NCI-H1436 treated with DMSO at 0.1 percent for 48 hours (cell line): ENCODE data around the gene TRAM2.

Source experiments
- DNase-seq: peaks from one replicate; lab custom pipeline; 2025; lab: John Stamatoyannopoulos, UW

TRAM2 gene

DNA sequence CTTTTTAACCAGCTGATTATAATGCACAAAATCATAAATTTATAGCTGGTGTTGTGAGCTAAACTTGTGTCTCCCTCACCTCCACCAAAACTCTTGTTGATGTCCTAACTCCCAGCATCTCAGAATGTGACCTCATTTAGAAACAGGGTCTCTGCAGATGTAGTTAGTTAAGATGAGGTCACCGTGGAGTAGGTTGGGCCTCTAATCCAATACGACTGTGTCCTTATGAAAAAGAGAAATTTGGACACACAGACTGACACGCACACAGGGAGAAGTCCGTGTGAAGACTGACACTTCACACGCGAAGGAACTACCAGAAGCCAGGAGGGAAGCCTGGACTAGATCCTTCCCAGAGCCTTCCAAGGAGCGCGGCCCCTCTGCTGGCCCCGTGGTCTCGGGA, 46.5 kb downstream of the TRAM2 start:
- DNase-seq, result no peak

DNA sequence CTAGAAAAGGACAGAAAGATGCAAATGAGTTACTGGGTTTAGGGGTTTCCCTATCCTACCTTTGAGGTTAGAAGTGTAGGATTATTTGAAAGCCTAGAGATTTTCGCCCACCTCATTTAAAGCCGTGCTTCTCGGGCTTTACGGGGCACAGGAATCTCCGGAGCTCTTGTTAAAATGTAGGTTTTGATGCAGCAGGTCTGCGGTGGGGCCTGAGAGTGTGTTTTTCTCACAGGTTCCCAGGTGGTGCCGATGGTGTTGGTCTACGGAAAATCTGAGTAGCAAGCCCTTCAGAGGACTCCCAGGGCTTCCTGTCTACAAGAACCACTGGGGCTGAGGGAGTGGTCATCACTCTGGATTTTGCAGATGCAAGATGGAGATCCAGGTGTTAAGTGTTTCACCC, 47.5 kb downstream of the TRAM2 start:
- no peak for DNase-seq

DNA sequence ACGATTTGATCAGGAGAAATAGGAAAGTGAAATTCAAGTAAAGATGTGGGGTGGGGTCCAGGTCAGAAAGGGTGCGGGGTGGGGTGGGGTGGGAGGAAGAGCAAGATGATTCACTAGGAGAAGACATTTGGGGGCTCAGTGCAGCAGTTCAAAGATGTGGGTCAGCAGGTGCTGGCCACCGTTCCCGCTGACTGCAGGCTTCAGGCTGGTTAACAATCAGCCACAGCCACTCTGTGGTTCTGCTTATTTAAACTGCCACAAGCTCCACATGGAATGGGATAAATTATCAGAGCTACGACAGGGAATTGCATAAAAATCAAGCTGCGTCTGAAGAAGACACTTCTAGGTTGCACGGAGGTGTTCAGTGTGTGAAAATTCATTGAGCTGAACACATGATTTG, 49.4 kb downstream of the TRAM2 start:
- no peak for DNase-seq

DNA sequence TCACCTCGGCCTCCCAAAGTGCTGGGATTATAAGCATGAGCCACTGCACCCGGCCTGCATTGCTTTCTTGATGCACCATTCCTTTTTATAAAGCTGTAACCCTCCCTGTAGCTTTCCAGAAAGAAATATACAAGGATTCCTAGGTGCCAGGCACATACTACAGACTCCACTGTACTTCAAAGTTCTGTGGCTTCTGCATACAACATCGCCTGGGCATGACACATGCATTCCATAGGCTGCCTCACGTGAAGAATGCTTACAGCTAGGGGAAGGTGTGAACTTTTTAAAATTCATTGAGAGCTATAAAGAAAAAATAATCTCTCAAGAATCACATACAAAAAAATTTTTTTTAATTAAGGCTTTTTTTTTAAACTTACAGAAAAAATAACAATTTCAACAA, 50.2 kb downstream of the TRAM2 start:
- no peak for DNase-seq

DNA sequence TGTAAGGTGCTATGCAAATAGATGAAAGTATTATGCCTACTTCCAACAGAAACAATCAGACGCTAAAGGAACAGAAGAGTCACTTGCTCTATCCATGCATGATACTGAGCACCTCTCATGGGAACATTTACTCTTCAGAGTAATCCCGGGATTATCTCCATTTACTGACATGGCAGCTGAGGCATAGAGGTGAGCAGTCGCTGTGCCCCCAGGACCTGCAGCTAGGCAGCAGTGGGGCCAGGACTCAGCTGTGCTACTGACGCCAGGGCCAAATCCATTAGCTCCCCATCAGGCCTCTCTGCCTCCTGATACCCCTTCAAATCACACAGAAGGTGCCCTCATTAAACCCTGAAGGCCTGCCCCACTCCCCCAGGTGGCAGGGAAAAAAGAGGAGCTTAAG, 51.9 kb downstream of the TRAM2 start:
- DNase-seq, result no peak

DNA sequence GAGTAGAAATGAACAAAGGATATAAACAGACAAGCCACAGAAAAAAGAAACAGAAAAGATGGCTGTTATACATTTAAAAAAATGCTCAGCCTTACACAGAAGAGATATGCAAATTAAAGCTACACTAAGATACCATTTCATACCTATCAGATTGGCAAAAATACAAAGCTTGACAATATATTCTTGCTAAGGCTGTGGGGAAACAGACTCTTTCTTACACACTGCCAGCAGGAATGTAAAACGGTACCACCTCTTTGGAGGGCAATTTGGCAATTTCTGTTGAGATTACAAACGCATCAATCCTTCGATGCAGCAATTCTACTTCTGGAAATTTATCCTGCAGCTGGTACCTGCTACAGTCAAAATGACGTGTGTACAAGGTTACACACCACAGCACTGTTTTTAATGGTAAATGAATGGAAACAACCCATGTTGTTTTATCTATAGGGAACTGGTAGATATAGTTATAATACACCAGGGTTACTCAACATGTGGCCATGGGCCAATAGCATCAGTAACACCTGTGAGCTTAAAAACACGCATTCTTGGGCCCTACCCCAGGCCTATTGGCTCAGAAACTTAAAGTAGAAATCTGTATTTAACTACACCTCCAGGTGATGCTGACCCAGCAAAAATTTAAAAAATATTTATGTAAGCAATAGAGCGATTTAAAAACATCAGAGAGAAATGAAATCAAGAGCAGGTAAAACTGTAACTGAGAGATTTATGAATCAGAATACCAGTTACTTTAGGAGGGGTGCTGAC, 53.3 kb downstream of the TRAM2 start:
- no peak for DNase-seq

DNA sequence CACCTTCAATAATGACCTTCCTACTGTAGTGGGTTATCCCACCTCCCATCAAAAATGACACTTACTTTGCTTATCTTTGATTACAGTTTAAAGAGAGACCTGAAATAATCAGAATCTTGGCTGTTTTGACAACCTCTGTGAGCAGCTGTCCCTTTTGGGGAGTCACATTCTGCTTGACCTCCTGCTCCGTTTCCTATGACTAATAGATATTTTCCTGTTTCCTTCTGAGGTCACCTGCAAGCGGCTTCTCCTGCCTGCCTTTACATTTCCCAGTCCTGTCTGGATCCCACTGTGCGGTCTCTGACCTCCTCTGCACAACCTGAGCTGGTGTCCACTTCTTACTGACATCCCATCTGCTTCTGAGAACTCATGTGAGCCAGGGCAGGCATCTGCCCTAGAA, 54.2 kb downstream of the TRAM2 start:
- no peak for DNase-seq

DNA sequence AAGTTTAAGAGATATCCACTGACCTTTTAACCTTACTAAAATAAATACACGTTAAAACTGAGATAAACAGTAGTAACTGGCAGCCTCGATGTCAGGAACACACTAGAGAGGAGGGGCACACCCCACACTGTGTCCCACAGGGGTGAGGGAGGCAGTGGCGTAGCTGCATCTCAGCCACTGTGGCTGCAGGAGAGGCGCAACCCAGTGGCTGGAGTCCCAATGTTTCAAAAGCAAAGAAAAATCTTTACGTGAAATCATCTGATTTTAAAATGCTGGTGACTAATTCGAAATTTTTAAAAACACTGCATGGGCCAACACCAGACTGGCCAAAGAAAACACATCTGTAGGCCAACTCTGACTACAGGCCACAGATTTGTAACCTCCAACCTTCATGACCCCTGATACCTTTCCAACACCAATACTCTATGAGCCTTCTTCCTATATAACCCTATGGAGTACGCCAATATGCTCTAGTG, 54.7 kb downstream of the TRAM2 start:
- DNase-seq, result no peak

DNA sequence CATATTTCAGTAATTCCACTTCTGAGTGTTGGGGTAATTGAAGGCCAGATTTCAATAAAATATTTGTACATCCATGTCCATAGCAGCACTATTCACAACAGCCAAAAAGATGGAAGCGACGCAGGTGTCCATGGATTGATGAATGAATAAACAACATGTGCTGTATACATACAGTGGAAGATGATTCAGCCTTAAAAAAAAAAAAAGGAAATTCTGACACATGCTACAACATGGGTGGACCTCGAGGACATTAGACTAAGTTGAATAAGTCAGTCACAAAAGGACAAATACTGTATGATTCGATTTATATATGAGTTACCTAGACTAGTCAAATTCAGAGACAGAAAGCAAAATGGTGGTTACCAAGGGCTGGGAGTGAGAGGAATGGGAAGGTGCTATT, 57.2 kb downstream of the TRAM2 start:
- no peak for DNase-seq

DNA sequence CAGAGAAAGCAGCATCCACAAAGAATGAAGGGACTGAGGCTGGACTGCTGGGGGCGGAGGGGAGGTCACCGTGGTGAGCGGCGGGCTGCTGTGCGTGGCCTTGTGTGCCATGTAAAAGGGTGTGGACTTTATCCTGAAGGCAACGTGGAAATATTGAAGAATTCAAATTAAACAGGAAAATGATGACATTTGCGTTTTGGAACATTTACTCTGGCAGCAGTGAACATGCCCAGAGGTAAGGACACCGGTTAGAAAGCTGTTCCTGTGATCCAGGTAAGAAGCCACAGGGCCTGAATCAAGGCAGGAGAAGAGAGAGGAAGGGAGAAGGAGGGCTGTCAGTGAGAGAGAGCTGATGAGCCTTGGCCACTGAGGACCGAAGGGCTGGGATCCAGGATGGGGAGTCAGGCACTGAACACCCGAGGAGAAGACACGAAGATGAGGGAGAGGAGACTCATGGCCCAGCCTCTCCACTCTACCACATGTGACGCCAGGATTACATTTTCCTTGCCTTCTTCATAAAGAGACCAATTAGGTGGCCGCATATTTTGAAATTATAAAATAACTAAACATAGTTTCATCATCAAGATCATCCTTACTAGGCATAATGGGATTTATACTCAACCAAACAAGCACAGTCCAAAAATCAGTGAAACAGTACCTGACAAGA, 58.4 kb downstream of the TRAM2 start:
- DNase-seq, result no peak

DNA sequence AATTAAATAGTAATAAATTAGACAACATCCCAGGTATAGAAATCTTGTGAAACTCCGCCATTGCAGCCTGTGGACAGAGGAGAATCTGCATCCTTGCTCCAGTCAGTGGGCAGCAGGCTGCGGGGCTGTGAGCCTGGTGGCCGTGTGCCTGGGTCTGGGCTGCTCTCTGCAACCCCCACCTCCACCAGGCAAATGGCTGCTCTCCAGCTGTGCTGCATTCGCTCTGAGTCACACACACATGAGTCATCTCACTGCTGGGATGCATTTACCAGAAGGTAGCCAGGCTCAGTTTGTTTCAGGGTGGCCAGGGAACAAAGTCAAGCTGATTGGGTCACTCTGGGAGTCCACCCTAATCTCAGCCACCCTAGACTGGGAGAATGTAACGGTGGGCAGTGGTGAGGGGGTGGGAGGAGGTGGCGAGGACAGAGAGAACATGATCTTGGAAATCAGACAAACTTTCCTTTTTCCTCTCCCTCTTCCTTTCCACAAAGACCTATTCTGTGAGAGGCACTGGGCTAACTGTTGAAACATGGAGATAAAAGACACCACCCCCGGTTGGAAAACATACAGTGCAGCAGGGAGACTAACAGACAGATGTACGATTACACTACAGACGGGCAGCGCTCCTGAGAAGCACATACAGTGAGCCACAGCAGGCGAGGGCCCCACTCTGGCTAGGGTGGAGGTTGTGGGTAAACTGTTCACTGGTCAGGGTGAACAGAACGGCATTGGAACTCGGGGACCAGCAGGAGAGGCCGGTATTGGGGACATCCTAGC, 59.2 kb downstream of the TRAM2 start:
- no peak for DNase-seq

DNA sequence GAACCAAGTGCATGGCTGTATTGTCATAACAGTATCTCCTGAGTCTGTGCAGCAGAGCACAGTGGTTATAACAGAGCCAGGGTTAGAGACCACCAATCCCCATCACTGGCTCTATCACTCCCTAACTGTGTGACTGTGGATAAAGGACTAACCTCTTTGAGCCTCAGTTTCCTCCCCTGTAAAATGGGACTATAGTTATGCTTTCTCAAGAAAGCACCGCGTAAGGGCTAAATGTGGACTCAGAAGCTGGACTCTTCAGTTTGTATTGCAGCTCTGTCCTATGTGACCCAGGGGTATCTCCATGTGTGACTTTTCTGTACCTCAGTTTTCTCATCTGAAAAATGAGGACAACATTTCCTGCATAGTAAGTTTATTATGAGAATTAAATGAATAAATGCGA, 59.9 kb downstream of the TRAM2 start:
- no peak for DNase-seq

DNA sequence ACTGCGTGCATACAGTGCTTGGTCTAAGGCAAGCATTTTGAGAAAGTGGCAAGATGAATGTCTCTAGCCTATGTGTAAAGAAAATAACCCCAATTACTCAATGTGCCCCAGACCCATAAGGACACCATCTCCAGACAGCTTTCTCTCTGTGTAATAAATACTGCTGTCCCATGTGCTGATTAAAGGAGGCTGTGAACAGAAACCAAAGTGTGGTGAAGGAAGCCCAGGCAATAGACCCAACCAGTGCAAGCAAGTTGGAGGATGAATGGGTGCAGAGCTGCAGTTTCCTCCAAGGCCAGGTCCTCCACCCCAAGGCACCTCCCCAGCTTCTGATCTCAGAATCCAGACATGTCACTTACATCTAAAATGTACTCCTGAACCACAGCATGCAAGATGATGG, 60.6 kb downstream of the TRAM2 start:
- no peak for DNase-seq

DNA sequence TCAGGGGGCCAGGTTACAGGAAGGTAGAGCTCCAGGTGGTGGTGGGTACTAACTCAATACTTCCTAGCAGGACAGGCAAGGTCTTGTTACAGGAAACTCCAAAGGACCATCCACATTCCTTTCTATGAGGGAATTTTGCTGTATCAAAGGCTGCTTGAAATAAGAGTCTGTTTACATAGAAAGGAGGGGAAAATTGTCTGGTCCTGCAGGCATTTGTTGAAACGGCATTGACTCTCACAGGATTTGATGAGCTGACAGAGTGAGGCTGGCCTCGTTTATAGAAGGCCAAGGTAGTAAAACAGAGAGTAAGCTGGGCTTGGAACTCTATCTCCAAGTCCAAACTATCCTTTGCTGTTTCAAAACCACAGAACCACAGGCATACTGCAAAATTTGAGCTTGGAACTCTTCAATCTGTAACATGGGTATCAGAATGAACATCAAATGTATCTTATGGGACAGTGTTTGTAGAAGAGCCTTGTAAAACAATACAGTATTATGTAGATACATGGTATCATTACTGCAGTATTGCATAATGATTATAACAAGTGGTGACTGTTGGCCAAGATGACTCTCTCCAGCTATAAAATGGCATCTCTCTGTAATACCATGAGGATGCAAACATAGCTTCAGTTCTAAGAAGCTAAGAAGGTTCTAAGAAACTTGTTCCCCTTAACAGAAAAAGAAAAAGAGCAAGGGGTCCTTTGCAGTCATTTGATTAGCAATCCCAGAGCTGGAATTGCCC, 61.5 kb downstream of the TRAM2 start:
- no peak for DNase-seq

DNA sequence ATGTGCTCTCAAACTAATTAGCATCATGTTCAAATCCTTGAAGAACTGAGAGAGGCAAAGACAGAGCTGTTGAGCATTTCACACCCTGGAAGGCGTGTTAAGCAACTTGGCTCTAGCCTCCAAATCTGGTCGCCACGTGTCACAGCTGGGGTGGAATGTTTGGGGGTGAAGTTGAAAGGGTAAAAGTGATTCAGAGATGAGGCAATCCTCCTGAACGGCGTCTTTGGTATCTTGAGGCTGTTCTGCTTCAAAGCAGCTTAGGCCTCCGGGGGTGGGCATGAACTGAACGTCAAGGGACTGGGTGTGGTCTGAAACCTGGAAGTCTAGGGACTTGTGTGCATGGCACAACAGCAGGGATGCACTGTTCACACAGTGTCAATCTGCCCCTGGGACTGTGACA, 62.3 kb downstream of the TRAM2 start:
- DNase-seq, result no peak

DNA sequence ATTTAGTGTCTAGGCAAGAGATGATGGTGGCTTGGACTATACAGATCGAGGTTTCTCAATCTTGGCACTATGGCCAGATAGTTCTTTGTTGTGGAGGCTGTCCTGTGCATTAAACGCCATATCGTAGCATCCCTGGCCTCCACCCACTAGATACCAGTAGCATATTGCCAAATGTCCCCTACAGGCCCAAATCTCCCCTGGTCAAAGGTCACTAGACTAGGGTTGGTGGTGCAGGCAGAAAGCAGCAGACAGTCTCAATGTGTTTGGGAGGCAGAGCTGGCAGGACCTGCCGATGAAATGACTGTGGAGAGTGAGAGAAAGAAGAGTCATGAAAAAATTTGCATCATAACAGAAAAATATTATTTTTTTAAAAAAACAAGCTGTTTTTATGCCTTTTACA, 63.0 kb downstream of the TRAM2 start:
- DNase-seq, result no peak

DNA sequence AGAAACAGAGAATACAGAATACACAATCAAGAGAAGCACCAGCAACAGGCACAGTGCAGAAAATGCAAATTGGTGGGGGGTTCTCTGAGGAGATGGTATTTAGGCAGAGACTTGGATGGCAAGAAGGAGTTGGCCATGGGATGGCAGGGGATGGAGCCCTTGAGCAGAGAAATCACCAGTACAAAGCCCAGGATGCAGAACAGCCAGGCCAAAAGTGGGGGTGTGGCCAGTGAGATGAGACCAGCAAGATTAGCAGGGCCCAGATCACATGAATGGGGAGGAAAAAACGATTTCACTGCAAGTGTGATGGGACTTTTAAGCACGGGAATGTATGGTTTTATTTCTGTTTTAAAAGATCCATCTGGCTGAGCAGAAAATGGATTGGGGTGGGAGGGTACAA, 63.4 kb downstream of the TRAM2 start:
- no peak for DNase-seq

DNA sequence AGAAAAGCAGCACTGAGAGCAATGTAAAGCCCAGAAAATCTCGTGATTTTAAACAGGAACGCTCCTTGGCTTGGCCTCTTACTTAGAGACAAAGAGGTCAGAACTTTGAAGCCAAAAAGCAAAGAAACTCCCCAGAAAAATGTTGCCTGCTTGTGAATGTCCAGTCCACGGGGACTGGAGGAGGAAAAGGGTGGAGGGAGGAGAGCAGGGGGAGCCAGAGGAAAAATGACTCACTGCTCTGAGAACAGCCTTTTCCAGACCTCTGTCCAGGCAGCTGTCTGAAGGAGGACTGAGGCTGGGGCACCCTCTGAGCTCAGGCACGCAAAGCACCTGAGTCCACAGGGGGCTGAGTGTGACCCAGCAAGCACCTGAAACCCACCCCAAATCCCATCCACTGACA, 64.7 kb downstream of the TRAM2 start:
- no peak for DNase-seq

DNA sequence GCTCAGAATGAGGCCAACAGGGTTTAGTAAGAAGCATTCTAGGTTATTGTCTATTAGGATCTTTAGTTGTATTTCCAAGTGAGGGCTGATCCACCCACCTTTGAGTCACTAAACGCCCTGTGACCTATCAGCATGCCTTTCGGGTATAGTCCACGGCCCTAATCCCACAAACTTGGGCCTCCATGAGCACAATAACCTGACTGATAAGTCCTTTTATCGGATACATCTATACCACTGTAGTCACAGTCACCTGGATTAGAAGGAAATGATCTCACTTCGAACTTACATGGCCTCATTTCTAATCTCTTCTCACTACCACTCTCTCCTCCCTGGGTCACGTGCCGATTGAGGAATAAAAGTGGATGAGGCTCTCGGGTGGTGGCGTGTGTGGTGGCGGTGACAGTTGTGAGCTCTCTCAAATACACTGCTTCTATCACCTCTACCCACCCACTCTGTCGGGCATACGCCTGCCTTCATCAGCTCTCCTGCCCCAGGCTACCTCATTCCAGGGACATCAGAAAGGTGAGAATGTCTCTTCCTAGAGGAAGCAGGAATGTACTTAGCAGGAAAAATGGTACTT, 65.2 kb downstream of the TRAM2 start:
- no peak for DNase-seq

DNA sequence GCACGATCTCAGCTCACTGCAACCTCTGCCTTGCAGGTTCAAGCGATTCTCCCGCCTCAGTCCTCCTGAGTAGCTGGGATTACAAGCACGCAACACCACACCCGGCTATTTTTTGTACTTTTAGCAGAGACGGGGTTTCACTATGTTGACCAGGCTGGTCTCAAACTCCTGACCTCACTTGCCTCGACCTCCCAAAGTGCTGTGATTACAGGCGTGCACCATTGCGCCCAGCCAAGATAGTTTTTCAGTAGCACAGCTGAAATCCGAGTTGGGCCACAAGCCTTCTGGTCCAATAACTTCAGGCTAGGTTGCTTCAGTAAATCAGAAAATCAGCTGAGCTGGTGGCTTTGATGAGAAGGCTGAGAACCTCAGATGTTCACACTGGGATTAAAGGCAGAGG, 65.7 kb downstream of the TRAM2 start:
- DNase-seq, result no peak

DNA sequence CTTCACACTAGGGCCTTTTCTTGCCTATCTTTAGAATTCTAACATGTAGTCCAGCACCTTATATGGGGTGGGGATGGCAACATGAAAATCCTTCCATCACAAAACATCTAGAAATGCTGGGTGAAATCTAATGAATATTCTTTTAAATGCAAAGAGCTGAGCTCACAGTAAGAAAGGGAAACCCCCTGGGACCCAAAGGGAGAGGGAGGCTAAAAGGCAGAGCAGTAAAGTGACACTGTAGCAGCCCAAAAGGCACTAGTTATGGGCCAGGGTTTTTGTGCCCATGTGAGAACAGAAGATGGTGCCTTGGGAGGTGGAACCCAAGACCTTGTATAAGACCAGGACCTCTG, 66.7 kb downstream of the TRAM2 start:
- DNase-seq, result no peak
